NB4 (cell line): ENCODE results near the gene GFOD1.

Experiments
- DNase-seq: peaks from one replicate; pipeline ENCODE4 v3.0.0; 2010; ENCODE audit warnings: low read depth
- H3K4me3 ChIP-seq: one replicate; pipeline ENCODE4 v1.5.1; 2011; ENCODE audit warnings: mild to moderate bottlenecking, low read depth, low read length, moderate library complexity
- MYC ChIP-seq: IDR thresholded peaks from 2 replicates; pipeline ENCODE4 v1.6.1; 2011; ENCODE audit warnings: low read depth, low read length
- POLR2A ChIP-seq: IDR thresholded peaks from 2 replicates; pipeline ENCODE4 v1.6.1; 2011; ENCODE audit warnings: mild to moderate bottlenecking; ENCODE audit not compliant: insufficient read length; ENCODE audit errors: extremely low read depth
- TF ChIP-seq, protein P1 (sequence below): IDR thresholded peaks from one replicate; pipeline ENCODE4 v1.5.1; 2012; ENCODE audit warnings: low read depth, low read length
- TF ChIP-seq, protein P2 (sequence below): IDR thresholded peaks from 2 replicates; pipeline ENCODE4 v1.6.1; 2011; ENCODE audit warnings: low read depth, low read length

Gene GFOD1

DNA sequence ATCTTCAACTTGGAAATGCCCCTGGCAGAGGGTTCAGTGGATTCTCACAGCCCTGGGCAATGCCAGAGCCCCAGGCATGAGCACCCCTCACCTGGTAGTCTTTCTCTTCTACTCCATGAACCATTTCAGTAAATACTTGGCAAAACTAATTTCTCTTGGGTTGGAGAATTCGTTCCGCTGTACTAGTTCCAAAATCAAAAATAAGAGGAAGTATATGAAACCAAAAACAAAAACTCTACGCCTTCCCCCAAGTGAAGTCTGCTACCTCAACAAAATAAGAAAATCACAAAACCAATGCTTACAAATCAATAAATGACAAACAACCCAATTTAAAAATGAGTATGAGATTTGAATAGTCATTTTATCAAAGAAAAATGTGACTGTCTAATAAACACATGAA lies 12.6 kb downstream of the GFOD1 start:
- DNase-seq: no peak
- no peak overlapping the region for H3K4me3 ChIP-seq
- TF ChIP-seq MYC (no peak), POLR2A (no peak)
- TF ChIP-seq, protein P1, sequence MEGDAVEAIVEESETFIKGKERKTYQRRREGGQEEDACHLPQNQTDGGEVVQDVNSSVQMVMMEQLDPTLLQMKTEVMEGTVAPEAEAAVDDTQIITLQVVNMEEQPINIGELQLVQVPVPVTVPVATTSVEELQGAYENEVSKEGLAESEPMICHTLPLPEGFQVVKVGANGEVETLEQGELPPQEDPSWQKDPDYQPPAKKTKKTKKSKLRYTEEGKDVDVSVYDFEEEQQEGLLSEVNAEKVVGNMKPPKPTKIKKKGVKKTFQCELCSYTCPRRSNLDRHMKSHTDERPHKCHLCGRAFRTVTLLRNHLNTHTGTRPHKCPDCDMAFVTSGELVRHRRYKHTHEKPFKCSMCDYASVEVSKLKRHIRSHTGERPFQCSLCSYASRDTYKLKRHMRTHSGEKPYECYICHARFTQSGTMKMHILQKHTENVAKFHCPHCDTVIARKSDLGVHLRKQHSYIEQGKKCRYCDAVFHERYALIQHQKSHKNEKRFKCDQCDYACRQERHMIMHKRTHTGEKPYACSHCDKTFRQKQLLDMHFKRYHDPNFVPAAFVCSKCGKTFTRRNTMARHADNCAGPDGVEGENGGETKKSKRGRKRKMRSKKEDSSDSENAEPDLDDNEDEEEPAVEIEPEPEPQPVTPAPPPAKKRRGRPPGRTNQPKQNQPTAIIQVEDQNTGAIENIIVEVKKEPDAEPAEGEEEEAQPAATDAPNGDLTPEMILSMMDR: no peak
- TF ChIP-seq, protein P2, sequence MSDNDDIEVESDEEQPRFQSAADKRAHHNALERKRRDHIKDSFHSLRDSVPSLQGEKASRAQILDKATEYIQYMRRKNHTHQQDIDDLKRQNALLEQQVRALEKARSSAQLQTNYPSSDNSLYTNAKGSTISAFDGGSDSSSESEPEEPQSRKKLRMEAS: no peak

DNA sequence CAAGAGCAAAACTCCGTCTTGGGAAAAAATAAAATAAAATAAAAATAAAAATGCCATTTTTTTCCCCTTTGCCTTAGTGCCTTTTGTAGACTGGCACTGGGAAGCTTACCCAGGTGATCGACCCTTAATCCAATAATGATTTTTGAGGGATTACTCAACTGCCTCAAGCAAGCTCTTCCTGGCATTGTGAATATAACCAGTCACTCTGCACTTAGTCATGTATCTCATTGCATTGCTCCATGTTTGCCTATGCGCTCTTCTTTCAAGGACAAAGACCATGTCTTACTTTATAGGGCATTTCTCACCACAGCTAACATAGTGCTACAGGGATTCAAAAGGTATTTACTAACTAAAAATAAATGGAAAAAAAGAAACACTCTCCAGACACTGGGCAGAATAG lies 13.0 kb downstream of the GFOD1 start:
- H3K4me3 ChIP-seq: no peak overlapping the region
- no peak for DNase-seq
- no peak for TF ChIP-seq MYC
- no peak for TF ChIP-seq POLR2A
- TF ChIP-seq, protein P2: no peak
- TF ChIP-seq, protein P1: no peak

DNA sequence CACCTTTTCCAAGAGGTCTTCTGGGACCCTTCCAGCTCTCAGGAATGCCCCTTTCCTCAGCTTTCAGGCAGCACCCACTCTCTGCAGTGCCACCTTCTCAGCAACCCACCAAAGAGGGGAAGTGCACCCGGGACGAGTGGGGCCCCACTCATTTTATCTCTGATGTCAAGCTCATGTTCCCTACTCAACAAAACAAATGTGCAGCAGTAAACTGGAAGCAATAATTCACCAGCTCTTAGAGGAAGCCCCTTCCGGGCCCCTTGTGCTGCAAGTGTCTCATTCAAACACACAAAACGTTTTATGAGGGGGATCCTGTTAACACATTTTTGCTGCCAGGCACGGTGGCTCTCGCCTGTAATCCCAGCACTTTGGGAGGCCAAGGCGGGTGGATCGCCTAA lies 13.6 kb downstream of the GFOD1 start:
- H3K4me3 ChIP-seq: no peak overlapping the region
- TF ChIP-seq, protein P2: no peak
- TF ChIP-seq, protein P1: no peak
- TF ChIP-seq MYC: no peak
- TF ChIP-seq POLR2A: no peak
- no peak for DNase-seq

DNA sequence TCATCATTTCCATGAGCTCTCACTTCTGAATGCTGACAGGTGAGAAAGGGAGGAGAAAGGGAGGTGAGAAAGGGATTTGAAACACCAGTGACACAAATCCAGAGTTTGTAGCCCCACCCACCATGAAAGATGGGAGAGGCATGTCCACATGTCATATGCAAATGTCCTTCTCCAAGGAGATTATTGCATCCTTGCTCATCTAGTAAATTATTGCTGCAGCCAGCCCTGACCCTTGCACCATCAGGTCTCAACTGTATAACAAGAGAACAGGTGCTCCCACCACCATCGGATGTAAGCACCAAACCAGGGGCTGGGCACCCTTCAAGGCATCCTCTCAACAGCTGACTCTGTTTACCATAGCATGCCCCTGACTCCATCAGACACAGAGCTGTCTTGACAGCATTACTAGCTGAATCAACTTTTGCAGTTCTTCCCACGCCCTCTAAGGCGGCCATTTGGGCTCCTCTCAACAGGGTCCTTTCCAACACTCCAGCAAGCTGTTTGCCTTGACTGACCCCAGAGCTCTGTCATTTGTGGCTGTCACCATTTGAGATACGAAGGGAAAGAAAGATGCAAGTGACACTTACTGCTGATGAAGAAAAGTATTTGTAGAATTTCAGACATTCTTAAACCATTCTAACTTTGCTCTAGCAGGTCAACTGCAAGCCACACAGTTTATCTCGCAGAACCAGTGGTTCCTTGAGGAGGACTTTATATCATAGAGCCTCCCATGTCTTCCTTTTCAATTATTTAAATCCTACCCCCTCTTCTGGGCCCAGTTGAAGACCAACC lies 14.2 kb downstream of the GFOD1 start:
- no peak overlapping the region for H3K4me3 ChIP-seq
- DNase-seq: no peak
- TF ChIP-seq MYC (no peak), POLR2A (no peak)
- TF ChIP-seq, protein P2: no peak
- TF ChIP-seq, protein P1: no peak

DNA sequence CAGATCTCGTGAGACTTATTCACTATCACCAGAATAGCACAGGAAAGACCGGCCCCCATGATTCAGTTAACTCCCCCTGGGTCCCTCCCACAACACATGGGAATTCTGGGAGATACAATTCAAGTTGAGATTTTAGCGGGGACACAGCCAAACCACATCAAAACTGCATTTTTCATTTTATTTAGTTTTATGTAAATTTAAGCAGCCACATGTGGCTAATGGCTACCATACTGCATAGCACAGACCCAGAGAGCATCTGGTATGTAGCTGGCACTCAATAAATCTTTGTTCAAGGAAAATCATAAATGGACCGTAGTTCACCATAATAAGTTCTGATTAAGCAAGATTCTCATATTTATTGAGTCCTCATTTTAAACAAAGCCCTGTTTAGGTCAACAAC lies 15.3 kb downstream of the GFOD1 start:
- no peak for DNase-seq

More for the DNA sequence above, 15.3 kb downstream of the GFOD1 start:
- no peak overlapping the region for H3K4me3 ChIP-seq
- TF ChIP-seq, protein P2: no peak
- TF ChIP-seq POLR2A: no peak
- TF ChIP-seq, protein P1: no peak
- TF ChIP-seq MYC: no peak
